HCT116 (cell line): ENCODE data around the gene CRHR2. TPM values are rescaled to one million over a fixed set of nuclear protein-coding genes. Genes with fewer than 3 reads are reported as not detected.

Experiments
- ATAC-seq: fragments of 200-7000 bp; cut with Tn5 transposase; 2 replicates; pipeline ENCODE4 v1.9.1; 2020; ENCODE audit warnings: mild to moderate bottlenecking, moderate library complexity
- BruUV-seq: library from RNA; stranded (reverse); fragments of 400-500 nt; replicated peaks from 2 replicates; lab custom pipeline; 2021; lab: Mats Ljungman, UMichigan
- CTCF ChIA-PET: fragments of 300-600 bp; sonication (Branson Sonifier 250); formaldehyde crosslinking; loops from one replicate; lab custom pipeline; 2021; ENCODE audit warnings: antibody characterized with exemption; lab: Charles Lee
- POLR2A ChIA-PET: fragments of 300-600, 350-600 bp; sonication (Branson Sonifier 250); formaldehyde crosslinking; loops from one replicate; lab custom pipeline; 2021; ENCODE audit warnings: antibody characterized with exemption; lab: Charles Lee
- RAD21 ChIA-PET, 2 experiments: fragments of 300-600 bp; sonication (Branson Sonifier 250); formaldehyde crosslinking; loops; one replicate each; lab custom pipeline; 2023; ENCODE audit warnings: low total read pairs in 2 of 2; ENCODE audit not compliant: uncharacterized antibody in 2 of 2, unreplicated experiment in 2 of 2, low non-redundant PET in 1 of 2; lab: Charles Lee
- DNase-seq: peaks from one replicate; pipeline ENCODE4 v3.0.0-alpha.2; 2010; ENCODE audit warnings: low read depth, low spot score
- H2AFZ ChIP-seq: fragments of 200-600 bp; shearing (Covaris generic), sonication (generic); 2 replicates; pipeline ENCODE4 v1.6.1; 2017; ENCODE audit warnings: low read depth, mixed run types, mixed read lengths, antibody characterized with exemption, low read length; ENCODE audit not compliant: poor library complexity, severe bottlenecking
- H3K27ac ChIP-seq: 2 replicates; pipeline ENCODE4 v1.5.1; 2012; ENCODE audit warnings: low read depth, low read length
- H3K27me3 ChIP-seq: fragments of 200-600 bp; sonication (generic); 2 replicates; pipeline ENCODE4 v1.6.1; 2016; ENCODE audit warnings: mixed run types, low read length, mixed read lengths; ENCODE audit not compliant: insufficient read depth
- H3K36me3 ChIP-seq, 2 experiments: fragments of 200-500 bp in 1 of 2; fragments of 200-600 bp in 1 of 2; sonication (Bioruptor generic) in 1 of 2; sonication (generic) in 1 of 2; 2 replicates each; pipeline versions ENCODE4 v1.5.1 to v1.6.1; 2014 to 2016; ENCODE audit warnings: low read length in 2 of 2, inconsistent platforms in 1 of 2, mixed read lengths in 1 of 2, mixed run types in 1 of 2; ENCODE audit not compliant: insufficient read depth in 2 of 2, control insufficient read depth in 1 of 2
- H3K4me1 ChIP-seq, 2 experiments: fragments of 200-600 bp in 1 of 2; sonication (generic) in 1 of 2; 2 replicates each; pipeline versions ENCODE4 v1.5.1 to v1.6.1; 2012 to 2017; ENCODE audit warnings: low read length in 2 of 2, inconsistent platforms in 1 of 2, mild to moderate bottlenecking in 1 of 2, mixed read lengths in 1 of 2, mixed run types in 1 of 2, moderate library complexity in 1 of 2; ENCODE audit not compliant: insufficient read depth in 2 of 2, control insufficient read depth in 1 of 2
- H3K4me2 ChIP-seq: fragments of 200-600 bp; sonication (generic); 2 replicates; pipeline ENCODE4 v1.6.1; 2017; ENCODE audit warnings: mixed run types, low read length, mixed read lengths
- H3K4me3 ChIP-seq, 2 experiments: fragments of 200-600 bp in 1 of 2; sonication (generic) in 1 of 2; replicated peaks in 1 of 2; 2 replicates each; pipeline ENCODE4 v1.5.1; 2011 to 2016; ENCODE audit warnings: low read length in 2 of 2, control low read depth in 1 of 2, low read depth in 1 of 2, mild to moderate bottlenecking in 1 of 2, mixed read lengths in 1 of 2, mixed run types in 1 of 2
- H3K79me2 ChIP-seq: fragments of 200-600 bp; sonication (generic); 2 replicates; pipeline ENCODE4 v1.6.1; 2017; ENCODE audit warnings: mild to moderate bottlenecking, mixed run types, low read length, moderate library complexity, mixed read lengths; ENCODE audit not compliant: insufficient read depth
- H3K9ac ChIP-seq: fragments of 200-600 bp; sonication (generic); 2 replicates; pipeline ENCODE4 v1.6.1; 2016; ENCODE audit warnings: low read length, mixed read lengths
- H3K9me2 ChIP-seq: fragments of 200-600 bp; sonication (generic), shearing (Covaris generic); 2 replicates; pipeline ENCODE4 v1.6.1; 2017; ENCODE audit warnings: mixed run types, mild to moderate bottlenecking, moderate library complexity; ENCODE audit not compliant: insufficient read depth
- H3K9me3 ChIP-seq, 2 experiments: fragments of 200-500 bp in 1 of 2; fragments of 200-600 bp in 1 of 2; sonication (Bioruptor generic) in 1 of 2; sonication (generic) in 1 of 2; 2 replicates each; pipeline ENCODE4 v1.6.1; 2014 to 2017; ENCODE audit warnings: low read length in 2 of 2, mixed read lengths in 2 of 2, inconsistent platforms in 1 of 2, low read depth in 1 of 2, mild to moderate bottlenecking in 1 of 2, mixed run types in 1 of 2, moderate library complexity in 1 of 2; ENCODE audit not compliant: control insufficient read depth in 1 of 2, insufficient read depth in 1 of 2
- H4K20me1 ChIP-seq: fragments of 200-600 bp; sonication (generic), shearing (Covaris generic); 2 replicates; pipeline ENCODE4 v1.6.1; 2017; ENCODE audit warnings: mixed run types, mild to moderate bottlenecking, moderate library complexity; ENCODE audit not compliant: insufficient read depth
- CEBPB ChIP-seq: IDR thresholded peaks from 2 replicates; pipeline ENCODE4 v1.6.1; 2012; ENCODE audit warnings: low read depth
- EGR1 ChIP-seq: IDR thresholded peaks from 2 replicates; pipeline ENCODE4 v1.6.1; 2012; ENCODE audit warnings: low read depth
- ELF1 ChIP-seq: IDR thresholded peaks from 2 replicates; pipeline ENCODE4 v1.6.1; 2012; ENCODE audit warnings: low read depth, borderline replicate concordance
- EZH2phosphoT487 ChIP-seq: fragments of 200-600 bp; IDR thresholded peaks from 2 replicates; pipeline ENCODE4 v1.6.1; 2018; ENCODE audit warnings: antibody characterized with exemption, borderline replicate concordance
- JUND ChIP-seq: IDR thresholded peaks from 2 replicates; pipeline ENCODE4 v1.6.1; 2012
- POLR2A ChIP-seq: IDR thresholded peaks from 2 replicates; pipeline ENCODE4 v1.7.0; 2011; ENCODE audit warnings: borderline replicate concordance; ENCODE audit not compliant: insufficient read depth, insufficient read length; ENCODE audit errors: extremely low read depth
- RAD21 ChIP-seq: IDR thresholded peaks from 2 replicates; pipeline ENCODE4 v1.6.1; 2012; ENCODE audit warnings: low read depth, mild to moderate bottlenecking
- SIN3A ChIP-seq: IDR thresholded peaks from 2 replicates; pipeline ENCODE4 v1.6.1; 2012; ENCODE audit warnings: low read depth
- SP1 ChIP-seq: IDR thresholded peaks from 2 replicates; pipeline ENCODE4 v1.6.1; 2012; ENCODE audit warnings: low read depth
- SRF ChIP-seq: IDR thresholded peaks from 2 replicates; pipeline ENCODE4 v1.6.1; 2012; ENCODE audit warnings: low read depth
- TCF7L2 ChIP-seq: IDR thresholded peaks from 2 replicates; pipeline ENCODE4 v1.7.0; 2011; ENCODE audit warnings: borderline replicate concordance, inconsistent platforms; ENCODE audit not compliant: insufficient read depth, insufficient read length; ENCODE audit errors: extremely low read depth
- ZNF274 ChIP-seq: fragments of 200-500 bp; sonication (Bioruptor generic); IDR thresholded peaks from 2 replicates; pipeline ENCODE4 v1.6.1; 2014; ENCODE audit warnings: mild to moderate bottlenecking, low read depth, low read length, inconsistent platforms
- intact Hi-C: fragments of 100-400 bp; cut with micrococcal nuclease; formaldehyde crosslinking; loops from 2 replicates; pipeline ENCODE4 v1.10.0; 2022
- total RNA-seq: library from RNA; stranded (reverse); gene quantifications from one replicate; pipeline ENCODE4 v1.2.1, GENCODE V29; 2021; ENCODE audit not compliant: unreplicated experiment
- TF ChIP-seq, protein P1 (sequence below): IDR thresholded peaks from 2 replicates; pipeline ENCODE4 v1.6.1; 2011; ENCODE audit warnings: mild to moderate bottlenecking, low read length, moderate library complexity; ENCODE audit not compliant: insufficient replicate concordance; ENCODE audit errors: extremely low read depth
- TF ChIP-seq, protein P2 (sequence below): IDR thresholded peaks from 2 replicates; pipeline ENCODE4 v1.6.1; 2012
- TF ChIP-seq, protein P3 (sequence below): IDR thresholded peaks from 2 replicates; pipeline ENCODE4 v1.6.1; 2012
- TF ChIP-seq, protein P4 (sequence below): IDR thresholded peaks from 2 replicates; pipeline ENCODE4 v1.6.1; 2012; ENCODE audit warnings: low read depth

CRHR2 gene
- total RNA-seq, 1 experiment from 2014 or later, result not detected

GRCh38 chr7:30694774-30695721, 12.8 kb upstream of the CRHR2 start:
- Histone ChIP-seq H3K9ac (no peak overlapping the region), H3K36me3 (no peaks in the 10 kb centered on the region), H2AFZ (no peak overlapping the region), H3K4me2 (no peak overlapping the region), H4K20me1 (no peaks in the 10 kb centered on the region), H3K27ac (no peak overlapping the region), H3K9me2 (no peaks in the 10 kb centered on the region), H3K4me1 (no peaks in the 10 kb centered on the region), H3K79me2 (no peaks in the 10 kb centered on the region), H3K27me3 (peaks cover 14% of the 10 kb centered on the region; the same call in 1 of the 2 replicates), H3K4me3 (no peak overlapping the region), H3K9me3 (no peaks in the 10 kb centered on the region)
- TF ChIP-seq ELF1 (no peak), EZH2phosphoT487 (no peak), SRF (no peak), JUND (no peak), EGR1 (no peak), SP1 (no peak), ZNF274 (no peak), POLR2A (no peak), CEBPB (no peak), TCF7L2 (no peak), RAD21 (no peak), SIN3A (no peak)
- TF ChIP-seq, protein P1, sequence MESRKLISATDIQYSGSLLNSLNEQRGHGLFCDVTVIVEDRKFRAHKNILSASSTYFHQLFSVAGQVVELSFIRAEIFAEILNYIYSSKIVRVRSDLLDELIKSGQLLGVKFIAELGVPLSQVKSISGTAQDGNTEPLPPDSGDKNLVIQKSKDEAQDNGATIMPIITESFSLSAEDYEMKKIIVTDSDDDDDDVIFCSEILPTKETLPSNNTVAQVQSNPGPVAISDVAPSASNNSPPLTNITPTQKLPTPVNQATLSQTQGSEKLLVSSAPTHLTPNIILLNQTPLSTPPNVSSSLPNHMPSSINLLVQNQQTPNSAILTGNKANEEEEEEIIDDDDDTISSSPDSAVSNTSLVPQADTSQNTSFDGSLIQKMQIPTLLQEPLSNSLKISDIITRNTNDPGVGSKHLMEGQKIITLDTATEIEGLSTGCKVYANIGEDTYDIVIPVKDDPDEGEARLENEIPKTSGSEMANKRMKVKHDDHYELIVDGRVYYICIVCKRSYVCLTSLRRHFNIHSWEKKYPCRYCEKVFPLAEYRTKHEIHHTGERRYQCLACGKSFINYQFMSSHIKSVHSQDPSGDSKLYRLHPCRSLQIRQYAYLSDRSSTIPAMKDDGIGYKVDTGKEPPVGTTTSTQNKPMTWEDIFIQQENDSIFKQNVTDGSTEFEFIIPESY, result no peak
- TF ChIP-seq, protein P2, sequence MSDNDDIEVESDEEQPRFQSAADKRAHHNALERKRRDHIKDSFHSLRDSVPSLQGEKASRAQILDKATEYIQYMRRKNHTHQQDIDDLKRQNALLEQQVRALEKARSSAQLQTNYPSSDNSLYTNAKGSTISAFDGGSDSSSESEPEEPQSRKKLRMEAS, result no peak
- TF ChIP-seq, protein P3, sequence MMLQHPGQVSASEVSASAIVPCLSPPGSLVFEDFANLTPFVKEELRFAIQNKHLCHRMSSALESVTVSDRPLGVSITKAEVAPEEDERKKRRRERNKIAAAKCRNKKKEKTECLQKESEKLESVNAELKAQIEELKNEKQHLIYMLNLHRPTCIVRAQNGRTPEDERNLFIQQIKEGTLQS, result no peak
- TF ChIP-seq, protein P4, sequence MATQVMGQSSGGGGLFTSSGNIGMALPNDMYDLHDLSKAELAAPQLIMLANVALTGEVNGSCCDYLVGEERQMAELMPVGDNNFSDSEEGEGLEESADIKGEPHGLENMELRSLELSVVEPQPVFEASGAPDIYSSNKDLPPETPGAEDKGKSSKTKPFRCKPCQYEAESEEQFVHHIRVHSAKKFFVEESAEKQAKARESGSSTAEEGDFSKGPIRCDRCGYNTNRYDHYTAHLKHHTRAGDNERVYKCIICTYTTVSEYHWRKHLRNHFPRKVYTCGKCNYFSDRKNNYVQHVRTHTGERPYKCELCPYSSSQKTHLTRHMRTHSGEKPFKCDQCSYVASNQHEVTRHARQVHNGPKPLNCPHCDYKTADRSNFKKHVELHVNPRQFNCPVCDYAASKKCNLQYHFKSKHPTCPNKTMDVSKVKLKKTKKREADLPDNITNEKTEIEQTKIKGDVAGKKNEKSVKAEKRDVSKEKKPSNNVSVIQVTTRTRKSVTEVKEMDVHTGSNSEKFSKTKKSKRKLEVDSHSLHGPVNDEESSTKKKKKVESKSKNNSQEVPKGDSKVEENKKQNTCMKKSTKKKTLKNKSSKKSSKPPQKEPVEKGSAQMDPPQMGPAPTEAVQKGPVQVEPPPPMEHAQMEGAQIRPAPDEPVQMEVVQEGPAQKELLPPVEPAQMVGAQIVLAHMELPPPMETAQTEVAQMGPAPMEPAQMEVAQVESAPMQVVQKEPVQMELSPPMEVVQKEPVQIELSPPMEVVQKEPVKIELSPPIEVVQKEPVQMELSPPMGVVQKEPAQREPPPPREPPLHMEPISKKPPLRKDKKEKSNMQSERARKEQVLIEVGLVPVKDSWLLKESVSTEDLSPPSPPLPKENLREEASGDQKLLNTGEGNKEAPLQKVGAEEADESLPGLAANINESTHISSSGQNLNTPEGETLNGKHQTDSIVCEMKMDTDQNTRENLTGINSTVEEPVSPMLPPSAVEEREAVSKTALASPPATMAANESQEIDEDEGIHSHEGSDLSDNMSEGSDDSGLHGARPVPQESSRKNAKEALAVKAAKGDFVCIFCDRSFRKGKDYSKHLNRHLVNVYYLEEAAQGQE, result no peak
- intact Hi-C loops, result no loop called here
- no TSS peak for BruUV-seq
- ChIA-PET RAD21 (no interaction called here), CTCF (no interaction called here), POLR2A (no interaction called here)
- ATAC-seq (no peak), DNase-seq (no peak)
